ENCODE results near the gene NCOA6.

Gene NCOA6

DNA sequence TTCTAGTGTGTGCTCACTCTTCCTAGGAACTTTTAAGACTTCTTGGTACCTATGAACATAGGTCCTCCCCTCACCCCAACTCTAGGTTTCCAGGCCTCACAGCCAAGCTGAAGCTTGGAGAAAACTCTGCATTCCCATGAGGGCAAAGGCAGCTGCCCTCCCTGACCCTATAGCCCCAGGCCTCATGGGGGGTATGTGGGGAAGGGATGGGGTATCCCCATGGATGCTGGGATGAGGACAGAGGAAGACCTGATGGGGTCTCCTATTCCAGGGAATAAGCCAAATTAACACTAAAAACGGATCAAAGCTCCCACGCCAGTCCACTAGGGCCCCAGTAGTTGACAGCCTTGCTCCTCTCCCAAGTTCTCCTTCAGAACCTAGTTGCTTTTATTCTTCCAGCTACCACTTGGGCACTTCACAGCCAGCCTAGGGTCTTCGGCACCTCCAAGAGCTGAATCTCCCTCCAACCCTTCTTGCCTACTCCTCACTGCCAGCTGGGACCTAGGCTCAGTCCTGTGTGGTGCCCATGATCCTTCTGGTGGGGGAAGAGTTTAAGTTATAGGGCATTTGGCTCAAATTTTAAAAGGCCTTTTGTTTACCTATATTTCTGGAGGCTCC, 113.5 kb downstream of the NCOA6 start:
- H3K18ac ChIP-seq (ENCODE audit: low read length) = no peak overlapping the region
- H3K79me1 ChIP-seq (ENCODE audit: low read depth, low read length) = no peaks in the 10 kb centered on the region
- H3K9me3 ChIP-seq (replicated peaks in 1 of 2; ENCODE audit: control insufficient read depth in 2 of 2, insufficient read depth in 1 of 2, low read depth in 1 of 2, low read length in 2 of 2) = peaks cover 0 to 2% of the 10 kb centered on the region in 2 donors
- no peak overlapping the region for H2BK5ac ChIP-seq (ENCODE audit: low read length)
- no peak overlapping the region for H2BK15ac ChIP-seq (ENCODE audit: low read length)
- H4K8ac ChIP-seq (ENCODE audit: low read depth, low read length) = no peak overlapping the region
- peaks cover 12 to 44% of the 10 kb centered on the region in 2 donors for H3K36me3 ChIP-seq (replicated peaks in 1 of 2; ENCODE audit: control insufficient read depth in 2 of 2, insufficient read depth in 2 of 2, low read length in 2 of 2)
- WGBS, 2 donors (ENCODE audit: extremely low coverage in 2 of 2, insufficient read length in 2 of 2, insufficient replicate concordance in 1 of 2) = no CpG with 5 or more reads among the region's 3 CpGs
- H3K14ac ChIP-seq (ENCODE audit: low read length) = no peak overlapping the region
- H3K27ac ChIP-seq (replicated peaks; ENCODE audit: low read length) = no peak overlapping the region
- H3K4me2 ChIP-seq (ENCODE audit: insufficient read depth, low read length, poor library complexity, severe bottlenecking) = no peak overlapping the region
- no peak overlapping the region for H2AK5ac ChIP-seq (ENCODE audit: low read depth, low read length)
- H3K23ac ChIP-seq (ENCODE audit: low read depth, low read length, poor library complexity) = no peak overlapping the region
- DNase-seq (ENCODE audit: low spot score) = no peak
- no peak overlapping the region for H3K9ac ChIP-seq (ENCODE audit: low read depth, low read length, poor library complexity)
- H4K91ac ChIP-seq (ENCODE audit: low read depth, low read length, poor library complexity) = no peak overlapping the region
- peaks cover 0 to 33% (median 6%) of the 10 kb centered on the region in 3 experiments for H3K27me3 ChIP-seq (ENCODE audit: control insufficient read depth in 3 of 3, insufficient read depth in 3 of 3, low read depth in 1 of 3, low read length in 3 of 3)
- H2BK12ac ChIP-seq (ENCODE audit: low read length) = no peak overlapping the region
- H2AFZ ChIP-seq (ENCODE audit: low read length) = no peak overlapping the region
- no peak overlapping the region for H2BK120ac ChIP-seq (ENCODE audit: low read depth, low read length)
- no peak overlapping the region for H3K4me3 ChIP-seq (ENCODE audit: low read length in 2 of 2)
- H3K4ac ChIP-seq (ENCODE audit: low read length) = no peak overlapping the region
- peaks cover 0 to 5% of the 10 kb centered on the region in 2 donors for H3K4me1 ChIP-seq (ENCODE audit: control insufficient read depth in 2 of 2, insufficient read depth in 1 of 2, low read depth in 1 of 2, low read length in 2 of 2)

DNA sequence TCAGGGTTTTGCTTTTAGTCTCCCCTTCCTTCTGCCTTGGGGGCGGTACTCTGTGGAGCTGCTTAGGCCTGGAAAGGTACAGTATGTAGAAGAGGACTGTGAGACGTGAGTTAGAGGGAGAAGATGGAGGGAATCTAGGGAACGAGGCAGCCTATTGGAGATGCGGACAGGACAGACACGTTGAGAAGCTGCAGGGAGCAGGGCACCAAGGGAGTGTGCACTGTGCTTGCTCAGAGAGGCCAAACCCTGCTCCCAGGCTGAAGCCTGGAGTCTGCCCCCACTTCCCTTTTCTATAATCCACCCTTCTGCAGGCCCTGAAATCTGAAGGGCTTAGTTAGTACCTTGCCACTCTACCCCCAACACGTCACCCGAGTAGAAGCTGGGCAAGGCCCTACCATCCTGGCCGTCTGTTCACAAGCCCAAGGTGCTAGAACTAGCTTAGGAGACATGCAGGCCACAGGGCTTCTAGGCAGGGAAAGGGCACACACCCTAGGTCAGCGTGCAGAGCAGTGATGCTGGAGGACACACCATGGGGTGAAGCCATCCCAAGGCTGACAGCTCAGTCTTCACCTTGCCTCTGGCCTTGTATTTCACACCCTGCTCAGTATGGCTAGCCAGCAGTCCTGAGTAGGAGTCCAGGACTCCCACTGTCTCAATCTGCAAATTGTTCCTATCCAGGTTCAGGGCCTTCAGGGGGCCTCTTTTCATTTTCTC, 114.4 kb downstream of the NCOA6 start:
- Histone ChIP-seq H3K79me1 (ENCODE audit: low read depth, low read length) (no peaks in the 10 kb centered on the region), H3K9ac (ENCODE audit: low read depth, low read length, poor library complexity) (no peak overlapping the region), H4K91ac (ENCODE audit: low read depth, low read length, poor library complexity) (no peak overlapping the region), H3K4me3 (ENCODE audit: low read length in 2 of 2) (no peak overlapping the region), H3K4me1 (ENCODE audit: control insufficient read depth in 2 of 2, insufficient read depth in 1 of 2, low read depth in 1 of 2, low read length in 2 of 2) (peaks cover 0 to 5% of the 10 kb centered on the region in 2 donors), H3K23ac (ENCODE audit: low read depth, low read length, poor library complexity) (no peak overlapping the region), H3K27ac (replicated peaks; ENCODE audit: low read length) (no peak overlapping the region), H3K36me3 (replicated peaks in 1 of 2; ENCODE audit: control insufficient read depth in 2 of 2, insufficient read depth in 2 of 2, low read length in 2 of 2) (peaks cover 12 to 35% of the 10 kb centered on the region in 2 donors), H3K4ac (ENCODE audit: low read length) (no peak overlapping the region), H2AFZ (ENCODE audit: low read length) (no peak overlapping the region), H3K18ac (ENCODE audit: low read length) (no peak overlapping the region), H2BK12ac (ENCODE audit: low read length) (no peak overlapping the region), H3K4me2 (ENCODE audit: insufficient read depth, low read length, poor library complexity, severe bottlenecking) (no peak overlapping the region), H4K8ac (ENCODE audit: low read depth, low read length) (no peak overlapping the region), H2BK120ac (ENCODE audit: low read depth, low read length) (no peak overlapping the region), H3K9me3 (replicated peaks in 1 of 2; ENCODE audit: control insufficient read depth in 2 of 2, insufficient read depth in 1 of 2, low read depth in 1 of 2, low read length in 2 of 2) (peaks cover 0 to 2% of the 10 kb centered on the region in 2 donors), H3K27me3 (ENCODE audit: control insufficient read depth in 3 of 3, insufficient read depth in 3 of 3, low read depth in 1 of 3, low read length in 3 of 3) (peaks cover 0 to 40% (median 6%) of the 10 kb centered on the region in 3 experiments), H3K14ac (ENCODE audit: low read length) (no peak overlapping the region), H2BK5ac (ENCODE audit: low read length) (no peak overlapping the region), H2AK5ac (ENCODE audit: low read depth, low read length) (no peak overlapping the region), H2BK15ac (ENCODE audit: low read length) (no peak overlapping the region)
- no CpG with 5 or more reads among the region's 9 CpGs for WGBS, 2 donors (ENCODE audit: extremely low coverage in 2 of 2, insufficient read length in 2 of 2, insufficient replicate concordance in 1 of 2)
- DNase-seq (ENCODE audit: low spot score) = no peak

DNA sequence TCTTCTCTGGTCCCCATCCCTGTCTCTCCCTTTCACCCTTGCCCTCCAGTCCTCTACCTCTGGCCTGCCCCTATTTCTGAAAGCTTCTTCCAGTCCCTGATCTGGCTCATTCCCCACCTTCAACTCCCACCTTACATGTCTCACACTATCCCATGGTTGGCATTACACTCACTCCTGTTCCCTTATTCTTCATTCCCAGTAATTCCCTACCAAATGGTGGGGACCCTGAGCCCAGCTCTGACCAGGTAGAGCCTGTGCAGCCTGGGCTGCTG, 114.9 kb downstream of the NCOA6 start:
- peak overlapping the region; percentile 20 for H2BK15ac ChIP-seq (ENCODE audit: low read length)
- no peak overlapping the region for H3K18ac ChIP-seq (ENCODE audit: low read length)
- H3K4me1 ChIP-seq (ENCODE audit: control insufficient read depth in 2 of 2, insufficient read depth in 1 of 2, low read depth in 1 of 2, low read length in 2 of 2) = peaks cover 0 to 5% of the 10 kb centered on the region in 2 donors
- peaks cover 0 to 43% (median 6%) of the 10 kb centered on the region in 3 experiments for H3K27me3 ChIP-seq (ENCODE audit: control insufficient read depth in 3 of 3, insufficient read depth in 3 of 3, low read depth in 1 of 3, low read length in 3 of 3)
- no peak for DNase-seq (ENCODE audit: low spot score)
- H3K4ac ChIP-seq (ENCODE audit: low read length) = no peak overlapping the region
- no peak overlapping the region for H2BK5ac ChIP-seq (ENCODE audit: low read length)
- peak overlapping the region; percentile 87 for H3K4me2 ChIP-seq (ENCODE audit: insufficient read depth, low read length, poor library complexity, severe bottlenecking)
- H2AFZ ChIP-seq (ENCODE audit: low read length) = peak overlapping the region; percentile 100
- H3K14ac ChIP-seq (ENCODE audit: low read length) = no peak overlapping the region
- H3K36me3 ChIP-seq (replicated peaks in 1 of 2; ENCODE audit: control insufficient read depth in 2 of 2, insufficient read depth in 2 of 2, low read length in 2 of 2) = peaks cover 11 to 30% of the 10 kb centered on the region in 2 donors
- no peak overlapping the region for H3K9ac ChIP-seq (ENCODE audit: low read depth, low read length, poor library complexity)
- no peak overlapping the region for H4K91ac ChIP-seq (ENCODE audit: low read depth, low read length, poor library complexity)
- H2AK5ac ChIP-seq (ENCODE audit: low read depth, low read length) = no peak overlapping the region
- H3K4me3 ChIP-seq (ENCODE audit: low read length in 2 of 2) = peak overlapping the region in 1 of 2 donors; percentile 77
- peaks cover 0 to 2% of the 10 kb centered on the region in 2 donors for H3K9me3 ChIP-seq (replicated peaks in 1 of 2; ENCODE audit: control insufficient read depth in 2 of 2, insufficient read depth in 1 of 2, low read depth in 1 of 2, low read length in 2 of 2)
- H2BK12ac ChIP-seq (ENCODE audit: low read length) = no peak overlapping the region
- H3K79me1 ChIP-seq (ENCODE audit: low read depth, low read length) = no peaks in the 10 kb centered on the region
- peak overlapping the region; percentile 89 for H3K23ac ChIP-seq (ENCODE audit: low read depth, low read length, poor library complexity)
- no peak overlapping the region for H3K27ac ChIP-seq (replicated peaks; ENCODE audit: low read length)
- no peak overlapping the region for H4K8ac ChIP-seq (ENCODE audit: low read depth, low read length)
- H2BK120ac ChIP-seq (ENCODE audit: low read depth, low read length) = no peak overlapping the region

DNA sequence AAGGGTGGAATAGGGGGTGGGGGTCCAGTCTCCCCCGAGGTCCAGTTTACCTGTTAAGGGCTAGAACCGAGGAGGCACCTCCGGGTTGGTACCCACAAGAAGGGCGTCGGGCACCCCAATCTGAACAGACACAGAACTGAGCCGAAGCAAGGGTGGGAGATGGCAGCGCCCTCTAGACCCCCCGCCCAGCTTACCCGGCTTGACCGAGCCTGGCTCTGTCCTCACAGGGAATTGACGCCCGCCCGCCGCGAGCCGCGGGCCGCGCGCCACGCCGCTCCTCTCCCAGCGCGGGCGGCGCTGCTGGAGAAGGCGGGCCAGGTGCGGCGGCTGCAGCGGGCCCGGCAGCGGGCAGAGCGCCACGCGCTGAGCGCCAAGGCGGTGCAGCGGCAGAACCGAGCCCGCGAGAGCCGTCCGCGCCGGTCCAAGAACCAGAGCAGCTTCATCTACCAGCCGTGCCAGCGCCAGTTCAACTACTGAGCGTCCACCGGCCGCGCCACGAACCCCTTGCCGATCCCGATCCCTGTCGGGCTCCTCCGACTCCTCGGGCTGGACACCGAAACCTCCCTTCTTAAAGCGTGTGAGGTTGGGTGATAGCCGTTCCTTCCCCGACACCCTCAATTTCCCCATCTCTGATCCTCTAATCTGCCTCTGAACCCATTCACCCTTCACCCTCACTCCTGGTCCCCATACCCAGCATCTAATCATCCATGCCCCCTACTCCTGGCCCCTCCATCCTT, 115.5 kb downstream of the NCOA6 start:
- Histone ChIP-seq H3K4ac (ENCODE audit: low read length) (no peak overlapping the region), H2AK5ac (ENCODE audit: low read depth, low read length) (no peak overlapping the region), H3K4me3 (ENCODE audit: low read length in 2 of 2) (peak overlapping the region; percentile 77 to 84), H2BK120ac (ENCODE audit: low read depth, low read length) (peak overlapping the region; percentile 40), H3K79me1 (ENCODE audit: low read depth, low read length) (no peaks in the 10 kb centered on the region), H4K8ac (ENCODE audit: low read depth, low read length) (no peak overlapping the region), H3K9me3 (replicated peaks in 1 of 2; ENCODE audit: control insufficient read depth in 2 of 2, insufficient read depth in 1 of 2, low read depth in 1 of 2, low read length in 2 of 2) (peaks cover 0 to 2% of the 10 kb centered on the region in 2 donors), H3K36me3 (replicated peaks in 1 of 2; ENCODE audit: control insufficient read depth in 2 of 2, insufficient read depth in 2 of 2, low read length in 2 of 2) (peaks cover 7 to 25% of the 10 kb centered on the region in 2 donors), H3K23ac (ENCODE audit: low read depth, low read length, poor library complexity) (peak overlapping the region; percentile 89), H3K4me1 (ENCODE audit: control insufficient read depth in 2 of 2, insufficient read depth in 1 of 2, low read depth in 1 of 2, low read length in 2 of 2) (peaks cover 3 to 5% of the 10 kb centered on the region in 2 donors), H2BK12ac (ENCODE audit: low read length) (no peak overlapping the region), H3K4me2 (ENCODE audit: insufficient read depth, low read length, poor library complexity, severe bottlenecking) (peak overlapping the region; percentile 87), H3K14ac (ENCODE audit: low read length) (no peak overlapping the region), H3K9ac (ENCODE audit: low read depth, low read length, poor library complexity) (peak overlapping the region; percentile 87), H3K27me3 (ENCODE audit: control insufficient read depth in 3 of 3, insufficient read depth in 3 of 3, low read depth in 1 of 3, low read length in 3 of 3) (peaks cover 0 to 47% (median 6%) of the 10 kb centered on the region in 3 experiments), H3K27ac (replicated peaks; ENCODE audit: low read length) (no peak overlapping the region), H4K91ac (ENCODE audit: low read depth, low read length, poor library complexity) (no peak overlapping the region), H2BK5ac (ENCODE audit: low read length) (no peak overlapping the region), H2BK15ac (ENCODE audit: low read length) (peak overlapping the region; percentile 20), H3K18ac (ENCODE audit: low read length) (peak overlapping the region; percentile 85), H2AFZ (ENCODE audit: low read length) (peak overlapping the region; percentile 100)
- DNase-seq (ENCODE audit: low spot score) = peak; percentile 80
- WGBS, 2 donors (ENCODE audit: extremely low coverage in 2 of 2, insufficient read length in 2 of 2, insufficient replicate concordance in 1 of 2) = no CpG with 5 or more reads among the region's 61 CpGs
